ENCODE data around the gene ZEB1. TPM values are rescaled to one million over a fixed set of nuclear protein-coding genes. Genes with fewer than 3 reads are reported as not detected.

ZEB1 gene
- total and polyA plus RNA-seq, 2 of the 13 experiments (the other 11 are each of a cell fraction or from before 2014, with no cell fraction given) = 9.6 to 18.0 TPM

- TF ChIP-seq CEBPB (IDR thresholded peaks at IDR 0.05; ENCODE audit: borderline replicate concordance, low read depth, low read length) = peak; percentile 23; the same call in 1 of the 2 replicates
- peak; percentile 91 for TF ChIP-seq BCL6 (CRISPR knock-in tag; IDR thresholded peaks at IDR 0.05)
- peak; percentile 47 for TF ChIP-seq CEBPG (CRISPR knock-in tag; IDR thresholded peaks at IDR 0.05)
- no peak for TF ChIP-seq TSC22D2 (CRISPR knock-in tag; IDR thresholded peaks at IDR 0.05; ENCODE audit: borderline replicate concordance)
- no peak for TF ChIP-seq ZFP82 (CRISPR knock-in tag; IDR thresholded peaks at IDR 0.05; ENCODE audit: borderline replicate concordance)
- peak; percentile 95 for TF ChIP-seq MAFF (IDR thresholded peaks at IDR 0.05; ENCODE audit: low read depth, low read length)
- TF ChIP-seq SOX6 (IDR thresholded peaks at IDR 0.05) = no peak
- TF ChIP-seq SOX6 (CRISPR knock-in tag; IDR thresholded peaks at IDR 0.05) = no peak
- TF ChIP-seq MAFK (conservative IDR thresholded peaks at IDR 0.05 in 1 of 2, IDR thresholded peaks at IDR 0.05 in 1 of 2; ENCODE audit: low read length in 2 of 2) = peak; percentile 94 to 95
- TF ChIP-seq ARID5B (CRISPR knock-in tag; IDR thresholded peaks at IDR 0.05) = peak; percentile 24; the same call in 1 of the 2 replicates
- TF ChIP-seq SALL2 (CRISPR knock-in tag; IDR thresholded peaks at IDR 0.05) = no peak
- TF ChIP-seq RARG (CRISPR knock-in tag; IDR thresholded peaks at IDR 0.05; ENCODE audit: low read depth) = no peak
- TF ChIP-seq ZNF576 (CRISPR knock-in tag; IDR thresholded peaks at IDR 0.05) = no peak
- TF ChIP-seq HNF4A (CRISPR knock-in tag; IDR thresholded peaks at IDR 0.05) = peak; percentile 42; the same call in 1 of the 2 replicates
- TF ChIP-seq RARA (CRISPR knock-in tag; IDR thresholded peaks at IDR 0.05) = 0 out of 2 replicates have a peak, but pooled peaks have one; percentile 21
- no peak for TF ChIP-seq ZNF276 (CRISPR knock-in tag; IDR thresholded peaks at IDR 0.05; ENCODE audit: low read depth)
- TF ChIP-seq SOX5 (CRISPR knock-in tag; IDR thresholded peaks at IDR 0.05; ENCODE audit: borderline replicate concordance) = no peak
Measured at GRCh38 chr10:31520986-31521831, 202.2 kb downstream of the ZEB1 start (continued).
